ENCODE measurements around the gene HSPBP1.

HSPBP1 gene

GRCh38 chr19:55238030-55238429 lies 41.9 kb downstream of the HSPBP1 start:
- TF ChIP-seq, protein P1, sequence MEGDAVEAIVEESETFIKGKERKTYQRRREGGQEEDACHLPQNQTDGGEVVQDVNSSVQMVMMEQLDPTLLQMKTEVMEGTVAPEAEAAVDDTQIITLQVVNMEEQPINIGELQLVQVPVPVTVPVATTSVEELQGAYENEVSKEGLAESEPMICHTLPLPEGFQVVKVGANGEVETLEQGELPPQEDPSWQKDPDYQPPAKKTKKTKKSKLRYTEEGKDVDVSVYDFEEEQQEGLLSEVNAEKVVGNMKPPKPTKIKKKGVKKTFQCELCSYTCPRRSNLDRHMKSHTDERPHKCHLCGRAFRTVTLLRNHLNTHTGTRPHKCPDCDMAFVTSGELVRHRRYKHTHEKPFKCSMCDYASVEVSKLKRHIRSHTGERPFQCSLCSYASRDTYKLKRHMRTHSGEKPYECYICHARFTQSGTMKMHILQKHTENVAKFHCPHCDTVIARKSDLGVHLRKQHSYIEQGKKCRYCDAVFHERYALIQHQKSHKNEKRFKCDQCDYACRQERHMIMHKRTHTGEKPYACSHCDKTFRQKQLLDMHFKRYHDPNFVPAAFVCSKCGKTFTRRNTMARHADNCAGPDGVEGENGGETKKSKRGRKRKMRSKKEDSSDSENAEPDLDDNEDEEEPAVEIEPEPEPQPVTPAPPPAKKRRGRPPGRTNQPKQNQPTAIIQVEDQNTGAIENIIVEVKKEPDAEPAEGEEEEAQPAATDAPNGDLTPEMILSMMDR (conservative IDR thresholded peaks at IDR 0.05; ENCODE audit: low read depth, low read length) = no peak
- no peaks in the 10 kb centered on the region for H4K20me1 ChIP-seq (ENCODE audit: insufficient read depth)
- no peak overlapping the region for H3K4me3 ChIP-seq (IDR thresholded peaks at IDR 0.05; ENCODE audit: insufficient read depth, low read depth, low read length)
- H2AFZ ChIP-seq (ENCODE audit: low read depth) = no peak overlapping the region
- no peak overlapping the region for H3K4me2 ChIP-seq
- H3K9ac ChIP-seq = no peak overlapping the region
- no peaks in the 10 kb centered on the region for H3K27me3 ChIP-seq (ENCODE audit: insufficient read depth, low read depth)
- H3K79me2 ChIP-seq (ENCODE audit: insufficient read depth, low read depth) = no peaks in the 10 kb centered on the region
- peaks cover 10% of the 10 kb centered on the region; the same call in 1 of the 2 replicates for H3K36me3 ChIP-seq (ENCODE audit: insufficient read depth)
- H3K27ac ChIP-seq = no peak overlapping the region
- H3K4me1 ChIP-seq (ENCODE audit: low read depth, poor library complexity, severe bottlenecking) = peaks cover 4% of the 10 kb centered on the region

DNA sequence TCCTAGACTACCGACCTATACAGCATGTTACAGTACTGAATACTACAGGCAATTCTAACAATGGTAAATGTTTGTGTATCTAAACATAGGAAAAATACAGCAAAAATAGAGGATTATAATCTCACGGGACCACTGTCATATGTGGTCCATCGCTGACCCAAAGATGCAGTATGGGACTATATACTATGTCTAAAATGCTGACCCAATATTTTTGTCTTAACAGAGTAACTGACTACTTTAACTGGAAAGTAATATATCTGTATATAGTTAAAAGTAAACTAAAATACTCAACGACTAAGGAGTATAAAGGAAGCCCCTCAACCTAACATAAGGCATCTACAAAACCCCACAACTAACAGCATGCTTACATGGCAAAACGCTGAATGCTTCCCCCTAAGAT lies 46.9 kb downstream of the HSPBP1 start:
- Histone ChIP-seq H3K27ac (no peak overlapping the region), H3K4me2 (no peak overlapping the region), H3K27me3 (ENCODE audit: insufficient read depth, low read depth) (no peaks in the 10 kb centered on the region), H4K20me1 (ENCODE audit: insufficient read depth) (no peaks in the 10 kb centered on the region), H3K4me3 (IDR thresholded peaks at IDR 0.05; ENCODE audit: insufficient read depth, low read depth, low read length) (no peak overlapping the region), H3K4me1 (ENCODE audit: low read depth, poor library complexity, severe bottlenecking) (no peaks in the 10 kb centered on the region), H3K9ac (no peak overlapping the region), H3K79me2 (ENCODE audit: insufficient read depth, low read depth) (no peaks in the 10 kb centered on the region), H2AFZ (ENCODE audit: low read depth) (no peak overlapping the region), H3K36me3 (ENCODE audit: insufficient read depth) (0 out of 2 replicates have a peak, but pooled peaks cover 5% of the 10 kb centered on the region)
- TF ChIP-seq, protein P1 (conservative IDR thresholded peaks at IDR 0.05; ENCODE audit: low read depth, low read length) = no peak

DNA sequence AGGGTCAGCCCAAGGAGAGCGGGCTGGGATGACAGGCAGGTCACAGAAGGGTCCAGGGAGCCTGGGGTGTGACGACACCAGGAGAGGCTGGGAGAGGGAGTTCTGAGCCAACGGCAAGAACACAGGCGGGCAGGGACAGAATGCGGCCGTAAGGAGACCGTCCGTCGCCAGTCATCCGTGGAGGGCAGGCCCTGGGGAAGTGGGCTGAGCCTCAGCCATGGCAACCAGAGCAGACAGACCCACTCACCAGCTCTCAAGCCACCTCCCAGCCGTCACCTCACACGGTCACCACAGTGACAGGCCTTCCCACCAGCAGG lies 47.7 kb downstream of the HSPBP1 start:
- no peak overlapping the region for H3K4me2 ChIP-seq
- TF ChIP-seq, protein P1 (conservative IDR thresholded peaks at IDR 0.05; ENCODE audit: low read depth, low read length) = no peak
- H4K20me1 ChIP-seq (ENCODE audit: insufficient read depth) = no peaks in the 10 kb centered on the region
- H3K27ac ChIP-seq = no peak overlapping the region
- no peak overlapping the region for H3K4me3 ChIP-seq (IDR thresholded peaks at IDR 0.05; ENCODE audit: insufficient read depth, low read depth, low read length)
- H3K9ac ChIP-seq = no peak overlapping the region
- H3K79me2 ChIP-seq (ENCODE audit: insufficient read depth, low read depth) = no peaks in the 10 kb centered on the region
- 0 out of 2 replicates have a peak, but pooled peaks cover 5% of the 10 kb centered on the region for H3K36me3 ChIP-seq (ENCODE audit: insufficient read depth)
- no peak overlapping the region for H2AFZ ChIP-seq (ENCODE audit: low read depth)
- no peaks in the 10 kb centered on the region for H3K27me3 ChIP-seq (ENCODE audit: insufficient read depth, low read depth)
- H3K4me1 ChIP-seq (ENCODE audit: low read depth, poor library complexity, severe bottlenecking) = no peaks in the 10 kb centered on the region

DNA sequence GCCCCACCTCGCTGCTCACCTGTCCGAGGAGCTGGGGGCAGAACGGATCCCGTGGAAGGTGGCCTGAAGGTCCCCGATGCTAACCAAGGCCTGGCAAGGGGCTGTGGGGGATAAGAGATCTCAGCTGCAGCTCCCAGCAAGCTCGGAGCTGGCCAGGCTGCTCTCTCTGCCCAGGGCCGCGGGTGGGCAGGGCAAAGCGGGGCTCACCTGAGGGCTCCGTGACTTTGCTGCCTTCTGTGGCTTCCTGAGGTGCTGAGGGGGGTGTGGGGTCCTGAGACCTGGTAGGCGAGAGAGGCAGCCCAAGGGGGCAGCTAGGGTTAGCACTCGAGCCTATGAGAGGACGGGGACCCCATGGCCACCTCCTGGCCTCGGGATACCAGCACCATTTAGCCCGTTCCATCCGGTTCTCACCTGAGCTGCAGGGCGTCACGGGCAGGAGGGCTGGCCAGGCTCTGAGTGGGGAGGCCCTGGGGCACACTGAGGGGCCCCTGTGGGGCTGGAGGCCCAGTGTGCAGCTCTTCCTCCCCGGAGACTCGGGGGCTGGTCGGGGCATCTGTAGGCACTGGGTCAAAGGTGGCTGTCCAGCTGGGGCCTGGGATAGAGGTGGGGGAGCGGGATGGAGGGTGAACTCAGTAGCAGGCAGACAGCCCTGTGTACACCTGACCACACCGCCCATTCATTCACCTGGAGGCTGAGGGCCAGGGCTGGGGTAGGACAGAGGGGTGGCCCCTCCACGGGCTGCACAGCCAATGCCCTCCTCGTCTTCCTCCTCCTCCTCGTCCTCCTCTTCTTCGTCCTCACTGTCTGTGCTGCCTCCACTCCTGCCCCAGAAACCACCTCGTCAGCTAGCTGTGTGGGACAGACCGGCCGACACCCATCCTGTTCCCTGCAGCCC lies 48.3 kb downstream of the HSPBP1 start:
- no peak overlapping the region for H3K27ac ChIP-seq
- no peaks in the 10 kb centered on the region for H3K79me2 ChIP-seq (ENCODE audit: insufficient read depth, low read depth)
- TF ChIP-seq, protein P1 (conservative IDR thresholded peaks at IDR 0.05; ENCODE audit: low read depth, low read length) = no peak
- H3K4me3 ChIP-seq (IDR thresholded peaks at IDR 0.05; ENCODE audit: insufficient read depth, low read depth, low read length) = no peak overlapping the region
- H4K20me1 ChIP-seq (ENCODE audit: insufficient read depth) = no peaks in the 10 kb centered on the region
- H3K9ac ChIP-seq = no peak overlapping the region
- H3K36me3 ChIP-seq (ENCODE audit: insufficient read depth) = 0 out of 2 replicates have a peak, but pooled peaks cover 5% of the 10 kb centered on the region
- no peaks in the 10 kb centered on the region for H3K4me1 ChIP-seq (ENCODE audit: low read depth, poor library complexity, severe bottlenecking)
- H2AFZ ChIP-seq (ENCODE audit: low read depth) = no peak overlapping the region
- no peaks in the 10 kb centered on the region for H3K27me3 ChIP-seq (ENCODE audit: insufficient read depth, low read depth)
- no peak overlapping the region for H3K4me2 ChIP-seq

Measured in KMS-11 (cell line).